Measurements from ENCODE around the gene TCP11L2.
A peak's percentile ranks its signal among the peaks of the same experiment; 100 is the strongest.
"Not testable (repeated sequence)": the region's sequence is repeated elsewhere in the genome, so short reads cannot be mapped to it uniquely, and the experiment has no call there.

The TCP11L2 gene

GRCh38 chr12:106345746-106346145, 43.2 kb downstream of the TCP11L2 start:
- peak; percentile 14 for DNase-seq

GRCh38 chr12:106348411-106348810, 45.9 kb downstream of the TCP11L2 start:
- no peak for DNase-seq

GRCh38 chr12:106353175-106353574, 50.6 kb downstream of the TCP11L2 start:
- DNase-seq, result no peak

DNA sequence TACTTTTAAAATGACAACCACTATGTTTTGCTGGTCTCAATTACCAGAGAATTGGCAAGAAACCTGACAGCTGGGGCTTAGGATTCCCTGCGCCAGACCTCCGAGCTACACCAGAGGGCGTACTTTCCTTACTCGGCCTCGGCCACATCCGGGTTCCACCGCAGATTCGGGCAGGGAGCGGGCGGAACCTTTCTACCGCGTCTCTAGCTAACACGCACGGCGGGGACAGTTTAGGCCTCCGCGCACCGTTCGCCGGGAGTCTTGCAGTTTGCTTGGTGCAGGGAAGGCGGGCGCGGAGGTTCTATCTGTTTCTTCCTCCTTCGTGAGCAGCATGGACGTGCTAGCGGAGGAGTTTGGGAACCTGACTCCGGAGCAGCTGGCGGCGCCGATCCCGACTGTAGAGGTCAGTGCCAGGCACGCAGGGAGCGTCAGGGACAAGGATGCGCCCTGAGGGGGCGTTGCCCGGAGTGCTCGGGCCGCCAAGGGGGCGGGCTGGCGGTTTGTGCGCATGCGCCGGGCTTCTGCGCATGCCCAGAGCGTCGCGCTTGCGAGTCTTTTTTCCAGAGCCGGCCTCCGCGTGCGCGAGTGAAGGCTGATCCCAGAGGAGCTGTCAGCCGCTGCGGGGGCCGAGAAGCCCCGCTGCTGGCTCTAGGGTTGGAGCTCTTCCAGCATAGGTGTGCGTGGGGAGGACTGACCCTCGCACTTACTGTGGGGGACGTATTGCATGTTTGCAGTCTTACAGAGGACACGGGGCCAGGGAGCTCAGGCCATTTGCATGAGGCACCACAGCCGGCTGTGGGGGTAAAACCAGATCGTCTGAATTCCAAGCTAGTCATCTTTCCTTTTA, 55.2 kb downstream of the TCP11L2 start, which contains the start of gene POLR3B:
TSS of gene POLR3B (plus strand) at position 200 of the 847 bp plus-strand sequence. CDS start at position 332, 132 bp downstream.
- DNase-seq, result peak; percentile 97

DNA sequence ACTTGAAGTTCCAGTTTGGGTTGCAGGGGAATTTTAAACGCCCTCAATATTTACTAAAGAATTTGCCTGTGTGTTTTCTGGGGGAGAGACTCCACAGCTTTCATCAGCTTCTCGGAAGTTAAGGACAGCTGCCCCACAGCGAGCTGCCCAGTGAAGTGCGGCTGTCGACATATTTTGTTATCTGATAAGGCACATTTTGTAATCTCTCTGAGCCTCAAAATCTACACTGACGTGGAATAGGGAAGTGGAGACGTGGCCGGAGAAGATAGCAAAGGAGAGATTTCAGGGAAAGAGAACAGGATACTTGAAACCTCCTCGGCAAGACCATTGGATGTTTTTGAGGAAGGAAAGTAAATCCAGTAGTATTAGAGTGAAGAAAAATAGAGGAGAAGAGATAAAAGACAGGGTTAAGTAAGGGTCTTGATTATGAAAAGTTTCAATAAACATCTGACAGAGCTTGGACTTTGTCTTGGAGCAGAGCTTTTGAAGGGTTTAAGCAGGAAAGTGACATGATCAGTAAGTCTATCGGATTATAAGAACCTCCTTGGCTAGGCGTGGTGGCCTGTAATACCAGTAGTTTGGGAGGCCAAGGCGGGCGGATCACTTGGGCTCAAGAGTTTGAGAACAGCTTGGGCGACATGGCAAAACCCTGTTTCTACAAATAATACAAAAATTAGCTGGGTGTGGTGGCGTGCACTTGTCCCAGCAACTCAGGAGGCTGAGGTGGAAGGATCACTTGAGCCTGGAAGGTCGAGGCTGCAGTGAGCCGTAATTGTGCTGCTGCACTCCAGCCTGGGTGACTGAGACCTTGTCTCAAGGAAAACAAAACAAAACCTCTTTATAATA, 56.1 kb downstream of the TCP11L2 start:
- DNase-seq, result no peak

DNA sequence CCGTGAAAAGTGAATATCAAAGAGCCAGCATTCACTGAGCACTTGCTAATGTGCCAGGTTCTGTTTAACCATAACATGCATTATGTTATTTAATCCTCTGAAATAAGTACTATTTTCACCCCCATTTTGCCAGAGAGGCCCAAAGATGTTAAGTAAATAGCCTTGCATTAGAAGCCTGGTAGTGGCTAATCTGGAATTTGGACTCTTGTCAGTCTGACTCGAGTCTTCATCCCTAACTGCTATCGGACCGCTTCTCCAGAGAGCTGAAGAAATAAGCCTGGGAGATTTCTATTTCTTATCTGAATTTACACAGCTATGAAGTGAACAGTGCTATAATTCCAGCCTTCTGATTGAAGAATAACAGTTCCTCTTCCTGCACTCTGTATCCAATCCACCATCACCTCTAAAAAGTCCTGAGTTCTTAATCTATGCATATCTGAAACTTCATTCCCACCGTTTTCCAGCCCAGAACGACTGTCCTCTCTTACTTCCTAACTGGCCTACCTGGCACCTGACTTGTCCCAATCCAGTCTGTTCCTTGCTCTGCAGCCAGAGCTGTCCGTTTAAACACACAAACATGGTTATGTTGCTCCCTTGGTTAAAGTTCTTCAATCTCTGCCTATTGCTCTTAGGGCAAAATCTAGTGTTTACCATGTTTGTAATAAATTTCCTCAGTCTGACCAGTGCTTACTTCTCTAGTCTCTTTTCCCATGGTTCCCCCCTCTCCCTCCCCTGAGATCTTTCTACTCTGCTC, 57.3 kb downstream of the TCP11L2 start:
- DNase-seq, result no peak

GRCh38 chr12:106360400-106360994, 58.0 kb downstream of the TCP11L2 start:
- DNase-seq, result no peak

DNA sequence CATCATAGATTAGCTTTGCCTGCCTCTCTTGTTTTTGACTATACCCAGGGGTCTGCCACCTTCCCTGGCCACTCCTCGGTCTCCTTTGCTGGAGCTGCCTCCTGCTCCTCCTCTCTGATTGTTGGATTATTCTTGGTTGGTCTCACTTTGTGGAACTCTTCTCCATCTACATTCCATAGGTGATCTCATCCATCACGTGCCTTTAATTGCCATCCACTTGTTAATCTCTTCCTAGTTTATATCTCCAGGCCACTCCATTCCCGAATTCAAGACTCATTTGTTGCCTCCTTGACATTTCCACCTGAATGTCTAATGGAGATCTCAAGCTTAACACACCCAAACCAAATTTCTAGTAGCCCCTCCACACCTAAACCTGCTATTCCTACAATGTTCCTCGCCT, 60.4 kb downstream of the TCP11L2 start:
- no peak for DNase-seq

GRCh38 chr12:106364261-106364660, 61.7 kb downstream of the TCP11L2 start:
- no peak for DNase-seq

GRCh38 chr12:106369624-106370346, 67.3 kb downstream of the TCP11L2 start:
- no peak for DNase-seq

DNA sequence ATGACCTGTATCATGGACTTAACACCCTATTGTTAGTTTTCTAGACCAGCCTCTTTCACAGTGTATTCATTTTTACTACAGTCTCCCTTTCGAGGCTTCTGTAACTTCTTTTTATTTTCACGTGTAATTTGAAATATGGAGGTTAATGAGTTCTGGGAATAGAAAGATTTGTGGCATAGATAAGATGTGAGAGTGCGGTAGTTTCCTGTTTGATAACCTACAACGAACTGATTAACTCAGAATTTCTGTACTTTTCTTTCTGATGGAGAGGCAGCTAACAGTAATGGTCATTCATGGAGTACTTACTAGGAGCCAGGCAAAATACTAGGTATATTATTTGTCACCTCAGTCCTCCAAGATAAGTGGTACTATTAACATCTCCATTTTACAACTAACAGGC, 76.3 kb downstream of the TCP11L2 start:
- no peak for DNase-seq

GRCh38 chr12:106380954-106381353, 78.4 kb downstream of the TCP11L2 start:
- DNase-seq, result no peak

GRCh38 chr12:106381866-106382265, 79.3 kb downstream of the TCP11L2 start:
- DNase-seq, result not testable (repeated sequence)

- no peak for DNase-seq
These were observed 84.4 kb downstream of the TCP11L2 start for GRCh38 chr12:106386813-106387535.

GRCh38 chr12:106387848-106388377, 85.4 kb downstream of the TCP11L2 start:
- DNase-seq, result peak; percentile 22

DNA sequence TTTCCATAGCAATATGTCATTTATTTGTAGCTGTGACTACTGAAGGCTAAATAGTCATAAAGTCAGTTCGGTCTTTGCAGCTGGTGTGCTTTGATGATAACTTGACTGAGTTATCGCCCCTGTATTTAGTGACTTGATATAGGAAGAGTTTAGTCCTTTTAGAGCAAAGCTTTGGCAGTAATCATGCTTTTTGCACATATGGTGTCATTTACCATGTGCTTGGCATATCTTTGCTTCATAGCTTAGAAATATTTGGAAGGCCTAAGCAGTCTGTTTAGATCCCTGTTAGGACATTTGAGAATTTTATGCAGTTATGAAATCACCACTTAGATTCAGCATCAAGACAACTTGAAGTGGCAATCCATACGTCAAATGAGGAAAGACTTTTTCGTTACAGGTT, 86.6 kb downstream of the TCP11L2 start:
- DNase-seq, result no peak

DNA sequence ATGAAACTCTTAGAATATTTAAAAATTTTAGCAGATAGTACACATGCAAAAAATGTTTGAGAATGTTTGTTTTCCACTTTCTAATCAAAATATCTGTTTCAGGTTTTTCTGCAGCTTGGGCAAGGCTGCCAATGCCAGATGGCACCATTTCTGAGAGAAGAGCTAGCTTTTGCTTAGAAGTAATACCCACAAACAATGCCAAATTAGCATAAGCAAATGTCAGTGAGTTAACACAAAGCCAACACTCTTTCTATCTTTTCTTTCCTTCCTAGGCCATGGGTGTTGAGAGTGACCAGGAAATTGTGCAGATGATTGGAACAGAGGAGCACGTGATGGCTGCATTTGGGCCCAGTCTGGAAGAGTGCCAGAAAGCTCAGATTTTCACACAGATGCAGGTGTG, 90.2 kb downstream of the TCP11L2 start:
- no peak for DNase-seq
